ENCODE measurements around the gene LBHD2. TPM values are rescaled to one million over a fixed set of nuclear protein-coding genes. Genes with fewer than 3 reads are reported as not detected.

Gene LBHD2
- total and polyA plus RNA-seq, 2 donors = not detected

GRCh38 chr14:103090481-103091020 lies 6.5 kb downstream of the LBHD2 start:
- no peak overlapping the region for H3K4me3 ChIP-seq (ENCODE audit: low read depth, low read length)
- 88% methylated on average over 12 of the region's 12 CpGs for WGBS
- H3K27ac ChIP-seq (ENCODE audit: low read depth) = no peak overlapping the region
- DNase-seq (ENCODE audit: extremely low spot score) = no peak
- no peaks in the 10 kb centered on the region for H3K4me1 ChIP-seq (ENCODE audit: insufficient read depth)
- no peaks in the 10 kb centered on the region for H3K36me3 ChIP-seq (ENCODE audit: insufficient read depth)

- H3K4me1 ChIP-seq (ENCODE audit: insufficient read depth) = no peaks in the 10 kb centered on the region
- 5% methylated on average over 69 of the region's 69 CpGs for WGBS
- no peaks in the 10 kb centered on the region for H3K36me3 ChIP-seq (ENCODE audit: insufficient read depth)
- no peak for DNase-seq (ENCODE audit: extremely low spot score)
- H3K4me3 ChIP-seq (ENCODE audit: low read depth, low read length) = peak overlapping the region; percentile 46
- H3K27ac ChIP-seq (ENCODE audit: low read depth) = no peak overlapping the region
Measured at GRCh38 chr14:103091041-103091882, 7.3 kb downstream of the LBHD2 start.

DNA sequence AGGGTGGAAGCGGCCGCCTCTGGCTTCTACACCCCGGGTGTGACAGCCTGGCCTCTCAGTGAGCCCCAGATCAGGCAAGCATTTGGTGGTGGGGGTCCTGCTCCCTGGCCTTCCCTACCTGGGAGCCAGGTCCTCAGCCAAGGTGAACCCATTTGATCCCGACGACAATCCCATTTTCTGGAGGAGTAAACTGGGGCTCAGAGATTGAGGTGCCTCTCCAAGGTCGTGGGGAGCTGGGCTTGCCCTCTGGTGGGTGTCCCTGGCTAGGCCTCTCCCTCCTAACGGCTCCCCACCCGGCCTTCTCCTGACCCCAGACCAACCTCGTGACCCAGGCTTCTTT lies 7.8 kb downstream of the LBHD2 start:
- Histone ChIP-seq H3K4me1 (ENCODE audit: insufficient read depth) (no peaks in the 10 kb centered on the region), H3K36me3 (ENCODE audit: insufficient read depth) (no peaks in the 10 kb centered on the region), H3K4me3 (ENCODE audit: low read depth, low read length) (peak overlapping the region; percentile 46), H3K27ac (ENCODE audit: low read depth) (no peak overlapping the region)
- 64% methylated on average over 9 of the region's 9 CpGs for WGBS
- DNase-seq (ENCODE audit: extremely low spot score) = no peak

- 74% methylated on average over 13 of the region's 13 CpGs for WGBS
- no peak overlapping the region for H3K4me3 ChIP-seq (ENCODE audit: low read depth, low read length)
- H3K4me1 ChIP-seq (ENCODE audit: insufficient read depth) = no peaks in the 10 kb centered on the region
- DNase-seq (ENCODE audit: extremely low spot score) = no peak
- no peaks in the 10 kb centered on the region for H3K36me3 ChIP-seq (ENCODE audit: insufficient read depth)
- peak overlapping the region; percentile 11 for H3K27ac ChIP-seq (ENCODE audit: low read depth)
Measured at GRCh38 chr14:103093856-103094405, 9.9 kb downstream of the LBHD2 start.

- Histone ChIP-seq H3K4me3 (ENCODE audit: low read depth, low read length) (no peak within 1 kb of the TSS), H3K4me1 (ENCODE audit: insufficient read depth) (no peaks in the 10 kb centered on the region), H3K27ac (ENCODE audit: low read depth) (peak within 1 kb of the TSS; percentile 11), H3K36me3 (ENCODE audit: insufficient read depth) (no peaks in the 10 kb centered on the region)
- no peak for DNase-seq (ENCODE audit: extremely low spot score)
- 63% methylated on average over 23 of the region's 23 CpGs for WGBS
Measured at GRCh38 chr14:103094406-103095209, 10.6 kb downstream of the LBHD2 start, which contains the start of gene EXOC3L4. Gene EXOC3L4, plus strand, starts transcription at chr14:103094725. Its CDS starts 5,495 bp downstream, at chr14:103100220.

- Histone ChIP-seq H3K4me3 (ENCODE audit: low read depth, low read length) (no peak overlapping the region), H3K4me1 (ENCODE audit: insufficient read depth) (no peaks in the 10 kb centered on the region), H3K36me3 (ENCODE audit: insufficient read depth) (no peaks in the 10 kb centered on the region), H3K27ac (ENCODE audit: low read depth) (no peak overlapping the region)
- DNase-seq (ENCODE audit: extremely low spot score) = no peak
- WGBS = 79% methylated on average over 11 of the region's 11 CpGs
Measured at GRCh38 chr14:103095210-103095778, 11.3 kb downstream of the LBHD2 start.

GRCh38 chr14:103096387-103096786 lies 12.4 kb downstream of the LBHD2 start:
- DNase-seq (ENCODE audit: extremely low spot score) = no peak
- 74% methylated on average over 4 of the region's 4 CpGs for WGBS

GRCh38 chr14:103097244-103097993 lies 13.4 kb downstream of the LBHD2 start:
- no peak overlapping the region for H3K4me3 ChIP-seq (ENCODE audit: low read depth, low read length)
- DNase-seq (ENCODE audit: extremely low spot score) = no peak
- H3K27ac ChIP-seq (ENCODE audit: low read depth) = no peak overlapping the region
- H3K4me1 ChIP-seq (ENCODE audit: insufficient read depth) = no peaks in the 10 kb centered on the region
- 87% methylated on average over 26 of the region's 26 CpGs for WGBS
- H3K36me3 ChIP-seq (ENCODE audit: insufficient read depth) = no peaks in the 10 kb centered on the region

More at GRCh38 chr14:103096387-103096786, 12.4 kb downstream of the LBHD2 start:
- Histone ChIP-seq H3K27ac (ENCODE audit: low read depth) (no peak overlapping the region), H3K36me3 (ENCODE audit: insufficient read depth) (no peaks in the 10 kb centered on the region), H3K4me3 (ENCODE audit: low read depth, low read length) (no peak overlapping the region), H3K4me1 (ENCODE audit: insufficient read depth) (no peaks in the 10 kb centered on the region)

DNA sequence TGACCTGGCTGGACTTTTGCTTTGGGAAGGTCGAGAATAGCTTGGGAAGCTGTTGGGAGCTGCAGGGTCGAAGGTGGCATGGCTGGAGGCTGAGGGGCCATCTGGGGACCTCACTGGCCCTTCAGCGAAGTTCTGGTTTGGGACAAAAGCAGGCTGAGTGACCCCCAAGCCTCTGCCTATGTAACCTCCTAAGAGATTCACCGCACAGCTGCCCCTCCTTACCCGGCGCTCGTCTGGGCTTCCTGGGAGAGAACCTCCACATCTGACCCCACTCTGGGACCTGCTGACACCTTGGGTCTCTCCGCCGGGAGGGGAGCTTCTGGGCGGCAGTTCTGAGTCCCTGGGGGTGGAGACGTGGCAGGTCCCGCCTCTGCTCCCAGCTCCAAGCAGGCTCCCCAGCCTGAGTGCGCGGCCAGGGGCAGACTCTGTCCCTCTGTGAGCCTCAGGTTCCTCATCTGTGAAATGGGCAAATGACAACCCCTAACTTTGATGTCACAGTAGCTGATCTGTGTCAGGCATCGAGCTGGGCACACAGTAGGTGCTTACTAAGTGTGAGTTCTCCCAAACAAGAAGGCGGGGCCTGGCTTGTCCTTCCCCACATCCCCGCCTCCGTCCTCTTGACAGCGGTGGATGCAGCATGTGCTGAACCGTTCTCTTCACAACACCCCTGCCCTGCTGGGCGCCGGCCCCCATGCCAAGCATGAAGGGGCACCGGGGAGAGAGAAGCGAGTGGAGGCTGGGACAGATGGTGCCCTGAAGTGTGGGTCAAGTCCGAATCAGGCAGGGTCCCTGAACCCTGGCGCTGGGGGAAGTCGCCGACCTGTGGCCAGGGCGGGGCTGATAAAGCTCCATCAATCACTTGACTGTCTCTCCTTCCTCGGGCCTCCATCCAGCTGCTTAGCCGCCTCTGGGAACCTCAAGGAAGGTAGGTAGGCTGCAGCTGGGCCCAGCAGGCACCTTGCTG lies 14.3 kb downstream of the LBHD2 start:
- Histone ChIP-seq H3K4me3 (ENCODE audit: low read depth, low read length) (no peak overlapping the region), H3K4me1 (ENCODE audit: insufficient read depth) (no peaks in the 10 kb centered on the region), H3K27ac (ENCODE audit: low read depth) (no peak overlapping the region), H3K36me3 (ENCODE audit: insufficient read depth) (no peaks in the 10 kb centered on the region)
- no peak for DNase-seq (ENCODE audit: extremely low spot score)
- 77% methylated on average over 31 of the region's 31 CpGs for WGBS

DNA sequence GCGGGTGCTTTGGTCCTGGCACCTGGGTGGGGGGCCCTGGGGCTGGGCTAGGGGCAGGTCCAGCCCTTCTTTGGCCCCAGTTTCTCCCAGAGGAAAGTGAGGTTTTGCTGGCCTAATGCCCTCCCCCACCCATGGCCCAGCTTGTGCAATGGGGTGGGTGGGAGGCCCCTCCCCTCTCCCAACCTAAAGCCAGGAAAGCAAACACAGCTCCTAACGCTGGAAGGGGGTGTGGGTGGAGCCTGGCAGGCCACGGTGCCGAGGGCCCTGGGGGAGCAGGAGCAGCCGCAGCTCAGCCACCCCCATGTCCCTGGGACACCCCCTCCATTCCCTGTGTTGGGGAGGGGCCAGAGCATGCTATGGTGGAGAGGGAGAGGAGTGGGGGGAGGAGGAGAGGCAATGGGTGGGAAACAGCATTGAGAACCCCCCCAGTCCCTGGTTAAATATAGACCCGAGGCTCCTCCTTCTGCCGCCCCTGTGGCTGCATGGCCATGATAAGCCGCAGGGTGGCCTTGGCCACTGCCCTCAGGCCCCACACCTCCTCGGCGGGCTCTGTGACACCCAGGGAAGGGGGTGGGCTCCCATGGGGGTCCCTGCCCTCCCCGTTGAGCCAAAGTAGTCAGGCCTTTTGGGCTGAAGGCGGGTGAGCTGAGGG lies 15.2 kb downstream of the LBHD2 start:
- no peaks in the 10 kb centered on the region for H3K36me3 ChIP-seq (ENCODE audit: insufficient read depth)
- no peak for DNase-seq (ENCODE audit: extremely low spot score)
- 67% methylated on average over 12 of the region's 12 CpGs for WGBS
- no peak overlapping the region for H3K4me3 ChIP-seq (ENCODE audit: low read depth, low read length)
- H3K4me1 ChIP-seq (ENCODE audit: insufficient read depth) = no peaks in the 10 kb centered on the region
- no peak overlapping the region for H3K27ac ChIP-seq (ENCODE audit: low read depth)

- 90% methylated on average over 8 of the region's 8 CpGs for WGBS
Measured at GRCh38 chr14:103099733-103100280, 15.8 kb downstream of the LBHD2 start.

More at GRCh38 chr14:103099733-103100280, 15.8 kb downstream of the LBHD2 start:
- Histone ChIP-seq H3K4me3 (ENCODE audit: low read depth, low read length) (no peak overlapping the region), H3K4me1 (ENCODE audit: insufficient read depth) (no peaks in the 10 kb centered on the region), H3K27ac (ENCODE audit: low read depth) (no peak overlapping the region), H3K36me3 (ENCODE audit: insufficient read depth) (no peaks in the 10 kb centered on the region)
- no peak for DNase-seq (ENCODE audit: extremely low spot score)
